Central memory CD8-positive, alpha-beta T cell (primary cell): ENCODE data around the gene LSM5.

Source experiments
- ATAC-seq: fragments of 150-1000 bp; cut with Tn5 transposase; replicated peaks from 2 replicates; pipeline ENCODE4 v1.10.0; 2022; ENCODE audit warnings: mild to moderate bottlenecking, moderate FRiP score, moderate number of reproducible peaks; ENCODE audit not compliant: poor library complexity, severe bottlenecking; ENCODE audit errors: extremely low read depth
- DNase-seq, 2 donors: peaks; one replicate each; pipeline ENCODE4 v3.0.0; 2021; ENCODE audit warnings: low spot score in 2 of 2
- H3K27ac Mint-ChIP-seq: one replicate; pipeline ENCODE4 v1.8.0; 2022; ENCODE audit warnings: low read depth, mild to moderate bottlenecking, moderate library complexity, mixed read lengths
- H3K27me3 Mint-ChIP-seq: one replicate; pipeline ENCODE4 v1.8.0; 2022; ENCODE audit warnings: mixed read lengths
- H3K36me3 Mint-ChIP-seq: one replicate; pipeline ENCODE4 v1.8.0; 2022; ENCODE audit warnings: mild to moderate bottlenecking, moderate library complexity, mixed read lengths; ENCODE audit not compliant: insufficient read depth
- H3K4me1 Mint-ChIP-seq: one replicate; pipeline ENCODE4 v1.8.0; 2022; ENCODE audit warnings: mixed read lengths
- H3K4me3 Mint-ChIP-seq: one replicate; pipeline ENCODE4 v1.8.0; 2022; ENCODE audit warnings: mild to moderate bottlenecking, moderate library complexity, mixed read lengths
- H3K9me3 Mint-ChIP-seq: one replicate; pipeline ENCODE4 v1.8.0; 2022; ENCODE audit warnings: mixed read lengths

Gene LSM5

DNA sequence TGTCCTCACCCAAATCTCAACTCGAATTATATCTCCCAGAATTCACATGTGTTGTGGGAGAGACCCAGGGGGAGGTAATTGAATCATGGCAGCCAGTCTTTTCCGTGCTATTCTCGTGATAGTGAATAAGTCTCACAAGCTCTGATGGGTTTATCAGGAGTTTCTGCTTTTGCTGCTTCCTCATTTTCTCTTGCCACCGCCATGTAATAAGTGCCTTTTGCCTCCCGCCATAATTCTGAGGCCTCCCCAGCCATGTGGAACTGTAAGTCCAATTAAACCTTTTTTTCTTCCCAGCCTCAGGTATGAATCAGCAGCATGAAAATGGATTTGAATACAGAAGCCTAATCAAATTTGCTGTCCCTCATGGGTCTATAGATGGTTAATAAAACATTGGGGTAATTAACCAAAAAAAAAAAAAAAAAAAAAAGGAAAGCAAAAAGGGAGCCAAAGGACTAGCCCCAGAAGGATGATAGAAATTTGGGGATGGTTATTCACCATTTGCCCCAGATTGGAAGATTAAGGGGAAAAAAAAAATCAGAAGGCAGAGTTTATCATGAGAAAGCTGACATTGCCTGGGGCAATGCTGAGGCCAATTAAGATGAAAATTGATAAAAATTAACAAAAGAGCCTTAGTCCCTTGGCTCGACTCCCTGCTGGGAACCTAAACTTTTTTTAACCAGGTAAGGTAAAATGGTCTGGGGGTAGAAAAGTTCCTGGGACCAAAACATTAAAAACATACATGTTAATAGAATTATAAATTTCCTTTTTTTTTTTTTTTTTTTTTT, 32.8 kb upstream of the LSM5 start:
- H3K4me3 Mint-ChIP-seq = no peak overlapping the region
- ATAC-seq (no peak), DNase-seq (no peak)
- no peaks in the 10 kb centered on the region for H3K9me3 Mint-ChIP-seq
- peaks cover 5% of the 10 kb centered on the region for H3K36me3 Mint-ChIP-seq
- peaks cover 23% of the 10 kb centered on the region for H3K4me1 Mint-ChIP-seq
- H3K27me3 Mint-ChIP-seq = no peaks in the 10 kb centered on the region
- no peak overlapping the region for H3K27ac Mint-ChIP-seq

GRCh38 chr7:32519763-32520162, 29.6 kb upstream of the LSM5 start:
- Mint-ChIP-seq H3K27ac (no peak overlapping the region), H3K36me3 (peaks cover 3% of the 10 kb centered on the region), H3K4me1 (peaks cover 41% of the 10 kb centered on the region), H3K4me3 (no peak overlapping the region), H3K9me3 (no peaks in the 10 kb centered on the region), H3K27me3 (no peaks in the 10 kb centered on the region)
- ATAC-seq (no peak), DNase-seq (no peak)

DNA sequence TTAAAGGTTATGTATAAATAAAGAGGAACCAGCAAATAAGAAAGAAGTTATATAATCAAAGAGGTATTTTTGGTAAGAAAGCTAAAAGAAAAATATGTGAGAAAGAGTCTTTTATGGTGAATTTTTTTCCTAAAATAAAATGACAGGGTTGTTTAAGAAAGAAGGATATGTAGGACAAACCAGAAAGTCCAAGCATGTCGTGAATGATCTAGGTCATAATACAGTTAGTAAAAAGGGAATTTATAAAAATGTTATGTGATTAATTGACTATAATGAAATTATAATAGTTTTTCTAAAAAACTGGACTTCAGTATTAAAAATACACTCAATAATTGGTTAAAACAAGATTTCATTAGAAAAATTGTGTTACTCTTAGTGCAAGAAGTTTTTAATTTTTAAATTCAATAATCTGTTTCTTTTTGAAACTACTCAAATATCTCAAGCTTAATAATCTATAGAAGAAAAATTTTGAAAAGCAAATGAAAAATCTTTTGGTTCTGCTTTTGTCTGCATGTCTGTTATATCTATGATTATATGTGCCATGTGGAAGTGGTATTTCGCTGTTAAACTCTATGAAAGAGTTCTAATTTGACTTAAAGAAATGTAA, 28.5 kb upstream of the LSM5 start:
- no peaks in the 10 kb centered on the region for H3K27me3 Mint-ChIP-seq
- H3K4me1 Mint-ChIP-seq = peaks cover 52% of the 10 kb centered on the region
- ATAC-seq (no peak), DNase-seq (no peak)
- H3K27ac Mint-ChIP-seq = no peak overlapping the region
- no peaks in the 10 kb centered on the region for H3K9me3 Mint-ChIP-seq
- H3K36me3 Mint-ChIP-seq = peaks cover 1% of the 10 kb centered on the region
- no peak overlapping the region for H3K4me3 Mint-ChIP-seq

DNA sequence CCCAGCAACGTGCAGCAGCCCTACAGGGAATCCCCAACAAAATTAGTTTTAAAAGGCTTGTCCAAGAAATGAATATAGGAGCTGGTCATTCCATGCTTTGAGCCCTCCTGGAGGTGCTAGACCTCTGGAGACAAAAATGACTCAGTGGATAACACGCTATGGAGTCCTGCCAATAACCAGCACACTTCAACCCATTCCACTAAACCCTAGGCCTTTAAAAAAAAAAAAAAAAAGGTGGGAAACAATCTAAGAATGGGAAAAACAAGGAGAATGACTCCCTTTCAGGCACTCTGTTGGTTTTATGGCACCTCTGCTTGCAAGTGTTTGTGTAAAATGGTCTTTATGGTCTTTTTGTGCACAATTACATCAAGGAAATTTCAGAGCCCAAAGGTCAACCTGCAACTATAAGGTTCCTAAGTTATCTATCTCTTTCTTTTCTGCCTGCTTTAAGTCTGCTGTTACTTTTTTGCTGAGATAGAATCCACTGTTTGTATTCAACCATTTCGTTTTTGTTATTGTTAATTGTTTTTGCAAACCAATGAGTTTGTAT, 26.4 kb upstream of the LSM5 start:
- no peaks in the 10 kb centered on the region for H3K27me3 Mint-ChIP-seq

DNA sequence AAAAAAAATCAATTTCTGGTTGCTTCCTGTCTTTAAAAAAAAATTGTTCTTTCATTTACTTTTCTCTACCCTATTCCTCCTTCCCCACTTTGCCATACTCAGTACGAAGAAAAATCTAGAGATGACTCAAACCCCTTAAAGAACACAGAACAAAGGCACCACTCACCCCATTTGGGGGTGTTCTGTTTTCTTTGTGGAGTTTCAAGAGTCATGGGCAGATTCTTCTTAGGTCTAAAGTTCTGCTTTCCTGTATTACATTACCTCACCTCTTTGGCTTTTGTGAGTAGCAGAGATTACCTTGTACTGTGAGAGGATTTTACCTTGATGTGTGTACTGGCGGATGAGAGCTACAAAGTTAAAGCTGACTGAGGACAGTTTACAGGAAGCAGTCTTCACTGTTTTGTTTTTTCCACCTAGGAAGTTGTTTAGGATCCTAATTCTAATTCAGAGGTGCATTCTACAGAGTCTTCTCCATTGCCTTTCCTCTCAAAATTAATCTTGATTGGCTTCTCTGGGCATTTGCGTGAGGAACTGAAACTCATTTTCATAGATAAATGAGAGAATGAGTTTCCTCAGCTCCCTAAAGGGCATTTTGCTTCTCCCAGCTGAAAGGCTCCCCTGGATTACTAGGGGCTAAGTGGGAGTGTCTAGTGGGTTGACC, 25.8 kb upstream of the LSM5 start:
- Mint-ChIP-seq H3K4me1 (peaks cover 62% of the 10 kb centered on the region), H3K36me3 (peaks cover 1% of the 10 kb centered on the region), H3K27me3 (no peaks in the 10 kb centered on the region), H3K9me3 (no peaks in the 10 kb centered on the region), H3K27ac (peak overlapping the region; percentile 50), H3K4me3 (no peak overlapping the region)
- ATAC-seq (no peak), DNase-seq (no peak)

More for the DNA sequence above, 26.4 kb upstream of the LSM5 start:
- ATAC-seq (no peak), DNase-seq (no peak)
- no peak overlapping the region for H3K4me3 Mint-ChIP-seq
- peaks cover 61% of the 10 kb centered on the region for H3K4me1 Mint-ChIP-seq
- H3K27ac Mint-ChIP-seq = peak overlapping the region; percentile 41
- no peaks in the 10 kb centered on the region for H3K9me3 Mint-ChIP-seq
- H3K36me3 Mint-ChIP-seq = peaks cover 1% of the 10 kb centered on the region

- H3K4me1 Mint-ChIP-seq = peaks cover 76% of the 10 kb centered on the region
Observed at GRCh38 chr7:32513210-32513609, 23.0 kb upstream of the LSM5 start.

DNA sequence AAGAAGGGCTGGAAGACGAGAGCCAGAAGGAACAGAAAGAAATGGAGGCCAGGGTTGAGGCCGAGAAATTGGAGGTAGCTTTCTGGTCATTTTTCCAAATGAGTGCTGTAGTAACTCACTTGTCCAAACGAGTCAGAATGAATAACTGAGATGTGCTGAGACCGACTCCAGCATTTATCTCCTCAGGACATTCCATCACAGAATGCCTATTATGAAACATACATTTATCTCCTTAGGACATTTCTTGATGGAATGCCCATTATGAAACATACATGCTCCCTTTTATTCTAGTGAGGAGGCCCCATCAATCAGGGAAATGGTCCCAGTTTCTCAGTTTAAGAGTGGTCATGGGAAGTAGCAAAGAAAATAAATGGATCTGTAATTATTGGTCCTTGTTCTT, 21.6 kb upstream of the LSM5 start:
- no peak for ATAC-seq
- Mint-ChIP-seq H3K9me3 (no peaks in the 10 kb centered on the region), H3K27ac (peak overlapping the region; percentile 35), H3K27me3 (no peaks in the 10 kb centered on the region), H3K4me1 (peaks cover 84% of the 10 kb centered on the region), H3K4me3 (no peak overlapping the region), H3K36me3 (peaks cover 2% of the 10 kb centered on the region)
- DNase-seq = no peak

More at GRCh38 chr7:32513210-32513609, 23.0 kb upstream of the LSM5 start:
- no peak for DNase-seq
- ATAC-seq = no peak
- H3K4me3 Mint-ChIP-seq = no peak overlapping the region
- H3K9me3 Mint-ChIP-seq = no peaks in the 10 kb centered on the region
- peaks cover 2% of the 10 kb centered on the region for H3K36me3 Mint-ChIP-seq
- H3K27ac Mint-ChIP-seq = no peak overlapping the region
- H3K27me3 Mint-ChIP-seq = no peaks in the 10 kb centered on the region

- H3K4me3 Mint-ChIP-seq = no peak overlapping the region
- H3K4me1 Mint-ChIP-seq = peaks cover 58% of the 10 kb centered on the region
- no peak overlapping the region for H3K27ac Mint-ChIP-seq
- ATAC-seq (no peak), DNase-seq (no peak)
- H3K27me3 Mint-ChIP-seq = no peaks in the 10 kb centered on the region
- H3K36me3 Mint-ChIP-seq = peaks cover 5% of the 10 kb centered on the region
- H3K9me3 Mint-ChIP-seq = no peaks in the 10 kb centered on the region
Observed at GRCh38 chr7:32507414-32507813, 17.2 kb upstream of the LSM5 start.

- H3K4me1 Mint-ChIP-seq = peaks cover 53% of the 10 kb centered on the region
- ATAC-seq = no peak
Observed at GRCh38 chr7:32506266-32507054, 16.3 kb upstream of the LSM5 start.

DNA sequence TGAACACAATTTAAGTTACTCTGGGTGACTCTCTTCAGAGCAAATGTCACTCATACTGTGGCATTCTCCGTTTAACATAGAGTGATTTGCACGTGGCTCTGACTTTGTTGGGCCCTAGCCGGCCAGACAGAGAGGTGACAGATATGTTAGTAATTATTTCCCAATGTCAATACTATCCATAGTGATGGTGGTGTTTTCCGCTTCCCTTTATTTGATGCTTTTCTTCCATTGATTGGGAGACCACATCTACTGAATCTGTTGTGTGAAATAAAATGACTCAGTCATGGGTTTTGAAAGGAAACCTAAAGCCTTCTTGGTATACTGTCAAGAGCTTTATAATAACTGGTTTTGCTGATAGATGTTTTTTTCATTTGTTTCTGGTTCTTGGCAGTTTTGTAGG, 12.5 kb upstream of the LSM5 start:
- Mint-ChIP-seq H3K27me3 (no peaks in the 10 kb centered on the region), H3K4me1 (peaks cover 44% of the 10 kb centered on the region), H3K9me3 (no peaks in the 10 kb centered on the region), H3K27ac (no peak overlapping the region), H3K36me3 (peaks cover 7% of the 10 kb centered on the region), H3K4me3 (peak overlapping the region; percentile 16)
- DNase-seq (no peak), ATAC-seq (no peak)

More at GRCh38 chr7:32506266-32507054, 16.3 kb upstream of the LSM5 start:
- Mint-ChIP-seq H3K9me3 (no peaks in the 10 kb centered on the region), H3K4me3 (no peak overlapping the region), H3K27me3 (no peaks in the 10 kb centered on the region), H3K27ac (peak overlapping the region; percentile 19), H3K36me3 (peaks cover 5% of the 10 kb centered on the region)
- no peak for DNase-seq

- H3K36me3 Mint-ChIP-seq = peaks cover 7% of the 10 kb centered on the region
Observed at GRCh38 chr7:32501522-32501921, 11.3 kb upstream of the LSM5 start.

GRCh38 chr7:32500922-32501341, 10.8 kb upstream of the LSM5 start:
- H3K27me3 Mint-ChIP-seq = no peaks in the 10 kb centered on the region
- H3K36me3 Mint-ChIP-seq = peaks cover 8% of the 10 kb centered on the region
- ATAC-seq = no peak
- no peaks in the 10 kb centered on the region for H3K9me3 Mint-ChIP-seq
- no peak for DNase-seq
- H3K27ac Mint-ChIP-seq = no peak overlapping the region
- peaks cover 48% of the 10 kb centered on the region for H3K4me1 Mint-ChIP-seq
- H3K4me3 Mint-ChIP-seq = peak overlapping the region; percentile 31

More at GRCh38 chr7:32501522-32501921, 11.3 kb upstream of the LSM5 start:
- no peak overlapping the region for H3K4me3 Mint-ChIP-seq
- DNase-seq = no peak
- H3K27ac Mint-ChIP-seq = peak overlapping the region; percentile 19
- no peak for ATAC-seq
- no peaks in the 10 kb centered on the region for H3K27me3 Mint-ChIP-seq
- H3K4me1 Mint-ChIP-seq = peaks cover 46% of the 10 kb centered on the region
- H3K9me3 Mint-ChIP-seq = no peaks in the 10 kb centered on the region
